Measurements from ENCODE around the gene OCRL.

The OCRL gene

DNA sequence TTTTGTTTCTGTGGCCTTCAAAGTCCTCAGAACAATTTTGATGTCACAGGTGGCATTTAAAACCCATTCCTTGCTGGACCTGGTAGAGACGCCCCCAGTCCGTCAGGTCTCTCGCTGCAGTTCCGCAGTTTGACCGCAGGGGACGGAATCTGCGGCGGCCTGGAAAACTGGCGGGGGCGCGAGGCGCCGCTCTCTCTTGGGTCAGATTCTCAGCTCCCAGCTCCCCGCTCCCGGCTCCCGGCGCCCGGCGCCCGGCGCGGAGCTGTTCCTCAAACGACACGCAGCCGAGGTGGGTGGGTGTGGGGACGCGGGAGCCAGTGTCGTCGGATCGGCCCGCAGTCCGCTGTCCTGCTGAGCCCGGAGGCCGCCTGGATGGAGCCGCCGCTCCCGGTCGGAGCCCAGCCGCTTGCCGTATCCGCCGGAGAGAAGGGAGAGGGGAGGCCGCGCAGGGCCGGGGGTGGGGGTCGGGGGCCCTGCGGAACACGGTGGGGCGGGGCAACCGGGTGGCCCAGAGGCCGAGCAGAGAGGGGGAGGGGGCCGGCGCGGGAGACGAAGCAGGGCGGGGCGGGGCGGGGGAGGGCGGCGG lies at the start of gene OCRL:
Gene OCRL, plus strand, starts transcription at position 192 of the 586 bp plus-strand sequence. Its CDS starts 181 bp downstream, at position 373.
- in situ Hi-C loops (cut with MboI; ENCODE audit: low sequenced_read_pairs) = no loop called here

DNA sequence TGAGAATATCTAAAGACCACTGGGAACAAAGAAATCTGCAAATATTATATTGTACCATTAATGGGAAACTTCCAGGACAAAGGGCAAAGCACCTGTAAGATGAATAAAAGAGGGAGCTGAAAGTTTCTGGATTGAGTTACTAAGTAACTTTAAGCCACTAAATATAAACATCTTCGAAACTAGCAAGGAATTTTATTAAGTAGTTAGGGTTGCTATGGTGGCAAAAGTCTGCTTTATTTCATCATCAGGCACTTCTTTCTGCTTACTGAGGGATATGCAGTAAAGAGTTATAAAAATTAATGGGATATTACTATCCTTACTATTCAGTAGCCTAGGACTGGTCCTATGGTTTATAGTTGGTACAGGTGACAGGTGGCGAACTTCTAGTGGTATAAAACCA lies 49.7 kb upstream of the OCRL start:
- in situ Hi-C loops (cut with MboI; ENCODE audit: low sequenced_read_pairs) = no loop called here

DNA sequence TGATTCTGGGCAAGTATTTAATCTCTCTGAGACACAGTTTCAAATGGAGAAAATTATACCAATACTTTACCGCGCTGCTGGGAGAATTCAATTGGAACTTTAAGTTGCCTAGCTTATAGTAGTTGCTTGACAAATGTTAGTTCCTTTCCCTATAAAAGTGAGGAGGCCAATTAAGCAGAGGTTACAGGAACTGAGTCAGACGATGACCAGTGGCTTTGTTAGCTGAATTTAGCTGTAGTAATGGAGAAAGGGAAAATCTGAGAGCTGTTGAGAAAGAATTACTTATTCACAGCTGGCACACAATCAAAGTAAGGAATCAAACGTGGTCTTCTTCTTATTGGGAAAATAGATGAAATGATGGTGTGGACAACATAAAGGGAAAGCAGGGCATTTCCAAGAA lies 46.4 kb upstream of the OCRL start:
- in situ Hi-C loops (cut with MboI; ENCODE audit: low sequenced_read_pairs) = no loop called here

DNA sequence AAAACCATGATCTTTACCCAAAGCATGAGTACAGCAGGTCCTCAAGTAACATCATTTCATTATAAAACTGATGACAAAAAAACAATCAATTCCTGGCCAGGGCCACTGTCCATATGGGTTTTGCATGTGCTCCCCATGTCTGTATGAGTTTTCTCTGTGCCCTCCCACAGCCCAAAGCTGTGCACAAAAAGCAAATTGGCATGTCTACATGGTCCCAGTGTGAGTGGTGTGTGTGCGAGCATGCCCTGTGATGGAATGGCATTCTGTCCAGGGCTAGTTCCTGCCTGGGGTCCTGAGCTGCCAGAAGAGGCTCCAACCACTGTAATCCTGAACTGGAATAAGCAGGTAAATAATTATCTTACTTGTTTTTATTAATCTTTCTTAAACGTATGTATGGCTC lies 45.2 kb upstream of the OCRL start:
- in situ Hi-C loops (cut with MboI; ENCODE audit: low sequenced_read_pairs) = no loop called here

DNA sequence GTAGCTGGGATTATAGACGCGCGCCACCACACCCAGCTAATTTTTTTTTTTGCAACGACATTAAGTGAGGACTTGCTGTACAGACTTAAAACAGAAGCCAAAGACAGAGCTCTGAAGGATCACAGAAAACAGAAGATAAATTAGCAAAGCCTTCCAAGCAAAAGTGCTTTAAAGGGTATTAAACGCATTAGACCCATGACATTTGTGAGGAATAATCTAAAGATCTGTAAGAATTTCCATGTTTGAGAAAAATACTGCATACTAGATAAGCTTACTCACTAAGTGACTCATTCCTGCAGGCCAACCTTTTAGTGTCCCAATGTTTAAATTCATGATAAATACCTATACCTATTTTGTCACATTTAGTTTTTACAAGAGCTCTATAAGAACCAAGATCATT lies 44.2 kb upstream of the OCRL start:
- in situ Hi-C loops (cut with MboI; ENCODE audit: low sequenced_read_pairs) = no loop called here

DNA sequence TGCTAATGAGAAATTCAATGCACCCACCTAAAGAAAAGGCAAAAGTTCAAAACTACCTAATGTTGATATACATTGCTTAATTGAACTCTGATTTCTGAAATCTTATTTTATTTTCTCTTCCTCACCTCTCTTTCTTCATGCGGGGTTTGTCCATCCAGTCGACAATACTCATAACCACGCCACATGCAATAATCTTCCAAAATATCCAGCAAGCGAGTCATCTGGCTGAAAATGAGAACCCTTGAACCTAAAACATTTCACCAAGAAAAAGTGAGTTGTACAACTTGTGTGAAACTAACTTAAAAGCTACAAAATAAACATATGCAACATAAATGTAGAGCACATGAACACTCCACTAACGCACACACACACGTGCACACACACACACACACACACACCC lies 43.4 kb upstream of the OCRL start:
- in situ Hi-C loops (cut with MboI; ENCODE audit: low sequenced_read_pairs) = no loop called here

DNA sequence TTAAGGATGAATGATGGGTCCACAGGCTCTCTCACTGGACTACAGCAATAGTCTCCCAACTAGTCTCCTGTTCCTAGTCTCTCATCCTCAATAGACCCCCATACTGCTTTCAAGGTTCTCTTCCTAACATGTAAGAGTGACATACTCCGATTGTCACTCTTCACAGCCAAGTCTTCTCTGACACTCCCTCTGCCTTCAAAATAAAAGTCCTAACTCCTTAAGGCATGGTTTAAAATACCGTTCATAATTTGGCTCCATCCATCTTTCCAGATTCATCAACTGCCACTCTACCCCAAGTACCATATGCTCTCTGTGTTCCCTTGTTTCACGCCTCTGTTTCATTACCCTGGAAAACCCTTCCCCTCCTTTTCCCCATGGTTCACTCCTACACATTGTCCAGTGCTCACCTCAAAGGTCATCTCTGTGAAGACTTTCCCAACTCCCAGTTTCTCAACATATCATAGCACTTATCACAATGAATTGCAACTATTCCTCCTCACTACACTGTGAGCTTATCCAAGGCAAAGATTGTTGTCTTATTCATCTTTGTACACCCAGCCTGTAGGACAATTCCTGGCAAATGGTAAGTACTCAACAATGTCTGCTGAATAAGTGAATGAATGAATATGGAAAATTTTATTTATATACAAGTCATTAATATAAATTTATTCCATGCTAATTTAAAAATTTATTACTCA lies 42.8 kb upstream of the OCRL start:
- in situ Hi-C loops (cut with MboI; ENCODE audit: low sequenced_read_pairs) = no loop called here

DNA sequence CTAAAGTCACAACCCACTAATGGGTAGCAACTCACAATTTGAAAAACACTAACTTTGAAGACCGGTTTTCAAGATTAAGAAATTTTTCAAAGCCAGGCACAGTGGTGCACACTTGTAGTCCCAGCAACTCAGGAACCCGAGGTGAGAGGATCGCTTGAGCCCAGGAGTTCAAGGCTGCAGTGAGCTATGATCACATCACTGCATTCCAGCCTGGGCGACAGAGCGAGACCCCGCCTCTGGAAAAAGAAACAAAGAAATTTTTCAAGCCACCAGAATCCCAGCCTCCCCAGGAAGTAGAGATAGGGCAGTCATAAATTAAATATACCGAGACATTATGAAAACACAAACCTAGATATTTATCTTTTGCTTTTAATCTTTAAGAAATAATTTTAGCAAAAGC lies 29.7 kb upstream of the OCRL start:
- in situ Hi-C loops (cut with MboI; ENCODE audit: low sequenced_read_pairs) = no loop called here

DNA sequence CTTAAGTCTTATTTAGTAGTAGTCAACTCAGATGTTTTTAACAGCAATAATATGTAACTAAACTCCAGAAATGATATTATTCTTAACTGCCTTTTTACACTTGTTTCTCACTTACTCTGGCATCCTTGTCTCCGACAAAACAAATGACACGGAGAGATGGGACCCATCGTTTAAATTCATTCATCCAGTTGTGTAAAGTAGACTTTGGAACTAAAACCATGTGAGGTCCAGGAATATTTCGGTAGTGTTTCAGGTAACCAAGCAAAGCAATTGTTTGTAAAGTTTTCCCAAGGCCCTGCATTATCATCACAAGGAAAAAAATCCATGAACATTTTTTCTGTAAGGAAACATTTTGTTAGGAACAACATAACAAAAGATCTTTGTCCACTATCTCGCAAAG lies 28.4 kb upstream of the OCRL start:
- in situ Hi-C loops (cut with MboI; ENCODE audit: low sequenced_read_pairs) = no loop called here

DNA sequence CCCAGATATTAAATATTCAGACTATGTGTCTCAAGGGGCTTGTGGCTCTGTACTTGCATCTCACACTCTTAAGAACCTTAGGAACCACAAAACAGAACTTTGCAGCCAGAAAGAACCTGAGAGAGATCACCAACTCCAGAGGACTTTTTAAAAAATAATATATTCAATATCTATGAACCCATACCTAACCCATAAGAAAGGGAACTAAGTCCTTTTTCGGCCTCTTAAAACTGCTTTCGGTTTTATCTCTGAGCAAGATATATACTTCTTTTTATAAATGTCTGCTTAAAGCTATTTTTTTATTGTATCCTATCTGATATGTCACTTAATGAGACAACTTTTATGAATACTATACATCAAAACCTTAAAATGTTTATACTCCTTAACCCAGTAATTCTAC lies 27.6 kb upstream of the OCRL start:
- in situ Hi-C loops (cut with MboI; ENCODE audit: low sequenced_read_pairs) = no loop called here

DNA sequence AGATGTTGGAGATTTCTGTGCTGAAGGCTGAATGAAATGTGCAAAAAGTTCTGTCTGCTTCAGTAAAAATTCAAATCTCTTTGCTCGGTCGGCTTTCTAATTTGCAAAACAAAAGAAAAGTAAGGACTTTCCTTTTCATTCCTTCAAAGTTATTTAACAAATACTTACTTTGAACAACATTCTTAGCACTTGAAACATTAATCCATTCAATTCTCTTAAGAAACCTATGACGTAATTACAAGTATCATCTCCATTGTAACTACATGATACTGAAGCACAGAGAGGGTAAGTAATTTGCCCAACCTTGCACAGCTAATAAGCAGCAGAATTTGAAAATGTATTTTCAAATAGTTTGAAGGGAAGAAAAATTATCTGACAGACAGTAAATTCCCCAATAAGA lies 23.7 kb upstream of the OCRL start:
- in situ Hi-C loops (cut with MboI; ENCODE audit: low sequenced_read_pairs) = no loop called here

DNA sequence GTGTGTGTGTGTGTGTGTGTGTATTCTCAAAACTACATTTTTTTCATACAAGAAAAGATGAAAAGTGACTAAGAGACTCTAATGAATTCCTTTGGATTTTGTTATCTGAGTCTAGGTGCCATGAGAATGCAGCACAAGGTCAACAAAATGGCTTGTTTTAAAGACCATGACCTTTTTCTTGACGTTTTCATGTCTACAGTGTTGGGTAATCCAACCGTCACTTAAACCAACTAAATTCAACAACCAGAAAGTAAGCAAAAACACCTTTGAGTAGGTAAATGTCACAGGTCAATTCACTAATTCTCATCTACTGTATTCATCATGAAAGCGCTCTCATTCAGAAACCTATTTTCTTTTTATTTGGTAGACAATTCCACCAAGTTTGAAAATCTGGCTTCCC lies 19.9 kb upstream of the OCRL start:
- in situ Hi-C loops (cut with MboI; ENCODE audit: low sequenced_read_pairs) = no loop called here

DNA sequence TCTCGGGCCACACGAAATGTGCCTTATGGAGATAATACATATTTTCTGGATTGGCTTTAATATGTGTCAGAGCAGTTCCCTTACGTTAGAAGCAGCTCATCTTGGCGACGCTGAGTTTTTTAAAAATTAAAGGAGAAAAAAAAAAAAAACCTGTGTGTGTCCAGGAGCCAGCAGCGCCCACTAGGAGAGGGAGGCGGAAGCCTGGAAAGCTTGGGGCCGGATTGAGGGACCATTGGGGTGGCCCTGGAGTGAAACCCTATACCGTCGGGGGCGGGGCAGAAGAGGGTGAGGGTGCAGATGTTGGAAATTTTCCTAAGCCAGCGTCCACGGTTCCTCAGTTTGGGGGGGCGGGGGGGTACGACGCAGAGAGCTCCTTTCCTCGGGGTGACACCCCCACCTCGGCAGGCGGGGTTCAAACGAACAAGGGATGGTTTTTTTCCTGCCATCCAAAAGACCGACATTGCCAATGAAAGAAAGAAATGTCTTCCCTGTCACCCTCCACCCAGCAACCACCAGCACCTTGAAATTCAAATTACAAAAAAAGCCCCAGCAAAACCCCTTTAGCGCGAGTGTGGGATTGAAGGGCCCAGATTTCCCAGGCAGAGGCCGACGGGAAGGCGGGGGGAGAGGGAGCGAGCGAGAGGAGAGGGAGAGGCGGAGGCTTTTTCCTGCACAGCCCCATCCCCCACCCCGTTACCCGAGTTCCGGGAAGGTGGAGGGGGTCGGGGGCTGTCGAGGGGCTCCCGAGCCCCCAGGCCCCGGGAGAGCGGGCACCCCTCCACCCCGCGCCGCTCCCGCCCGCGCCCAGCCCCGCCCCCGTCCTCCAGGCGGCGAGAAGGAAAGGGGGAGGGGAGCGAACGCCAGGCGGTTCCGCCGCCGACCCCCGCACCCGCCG lies 17.6 kb upstream of the OCRL start:
- in situ Hi-C loops (cut with MboI; ENCODE audit: low sequenced_read_pairs) = no loop called here

DNA sequence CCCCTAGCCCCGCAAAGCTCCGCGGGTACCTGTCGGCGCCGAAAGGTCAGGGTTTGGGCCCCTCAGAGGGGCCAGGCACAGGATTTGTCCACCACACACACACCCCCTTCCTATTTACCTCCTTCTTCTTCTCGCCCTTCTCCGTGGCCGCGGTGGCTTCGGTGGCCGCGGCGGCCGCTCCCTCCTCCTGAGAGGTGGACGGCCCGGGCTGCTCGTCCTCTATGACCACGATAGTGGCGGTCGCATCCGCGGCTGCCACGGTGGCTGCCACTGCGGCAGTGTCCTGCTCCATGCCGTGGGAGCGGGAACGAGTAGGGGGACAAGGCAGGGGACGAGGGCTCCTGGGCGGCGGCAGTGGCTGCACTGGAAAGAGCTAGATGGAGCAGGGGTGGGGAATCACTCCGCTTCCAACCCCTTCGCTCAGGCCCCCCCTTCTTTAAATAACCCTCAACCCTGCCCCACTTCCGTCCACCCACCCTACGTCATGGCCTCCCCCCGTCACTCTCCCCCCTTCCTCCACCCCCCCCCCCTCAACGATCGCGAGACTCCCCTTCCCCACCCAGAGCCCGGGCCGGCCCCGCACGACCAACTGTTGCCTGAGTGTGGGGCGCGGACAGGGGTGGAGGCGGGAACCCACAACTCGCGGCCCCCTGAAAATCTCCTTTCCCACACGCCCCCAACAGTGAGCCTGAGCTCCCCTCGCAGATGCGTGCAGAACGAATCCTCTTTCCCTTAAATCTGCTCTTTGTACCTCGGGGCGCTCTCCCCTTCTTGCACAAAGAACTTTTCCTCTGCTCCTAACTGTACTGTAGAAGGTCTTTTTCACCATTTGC lies 16.8 kb upstream of the OCRL start, which contains the start of gene SMARCA1:
Gene SMARCA1, minus strand, starts transcription at position 412 of the 833 bp plus-strand sequence. Its CDS starts 120 bp downstream, at position 292.
- in situ Hi-C loops (cut with MboI; ENCODE audit: low sequenced_read_pairs) = no loop called here

DNA sequence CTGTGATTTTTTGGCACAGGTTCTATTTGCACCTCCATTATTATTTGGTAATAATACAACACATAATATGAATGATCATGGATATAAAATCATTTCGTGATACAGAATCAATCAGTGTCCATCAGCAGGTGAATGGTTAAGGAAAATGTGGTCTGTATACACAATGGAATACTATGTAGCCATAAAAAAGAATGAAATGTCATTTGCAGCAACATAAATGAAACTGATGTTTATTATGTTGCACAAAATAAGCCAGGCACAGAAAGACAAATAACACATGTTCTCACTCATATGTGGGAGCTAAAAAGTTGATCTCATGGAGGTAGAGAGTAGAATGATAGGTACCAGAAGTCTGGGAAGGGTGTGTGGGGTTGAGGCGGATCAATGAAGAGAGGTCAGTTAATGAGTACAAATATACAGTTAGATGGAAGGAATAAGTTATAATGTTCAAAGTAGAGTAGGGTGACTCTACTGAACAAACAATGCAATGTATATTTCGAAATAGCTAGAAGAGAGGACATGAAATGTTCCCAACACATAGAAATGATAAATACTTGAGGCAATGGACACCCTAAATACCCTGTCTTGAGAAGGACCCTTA lies 15.7 kb upstream of the OCRL start:
- in situ Hi-C loops (cut with MboI; ENCODE audit: low sequenced_read_pairs) = no loop called here

DNA sequence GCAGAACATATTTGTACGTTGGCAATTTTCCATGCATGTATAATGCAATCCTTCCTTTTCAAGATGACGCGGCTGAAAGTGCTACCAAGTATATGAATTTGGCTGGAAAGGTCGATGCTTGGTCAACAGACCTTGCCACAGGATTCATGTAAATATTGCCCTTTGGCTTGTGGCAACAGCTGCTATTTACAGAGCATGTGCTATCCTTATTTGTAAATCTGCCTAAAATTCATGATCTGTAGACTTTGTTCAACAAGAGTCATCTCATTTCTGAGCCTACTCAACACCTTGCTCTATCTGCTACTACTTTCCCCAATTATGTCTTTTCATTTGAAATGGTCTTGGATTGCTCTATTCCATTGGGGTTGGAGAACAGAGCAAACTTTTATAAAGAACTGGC lies 14.9 kb upstream of the OCRL start:
- in situ Hi-C loops (cut with MboI; ENCODE audit: low sequenced_read_pairs) = no loop called here

DNA sequence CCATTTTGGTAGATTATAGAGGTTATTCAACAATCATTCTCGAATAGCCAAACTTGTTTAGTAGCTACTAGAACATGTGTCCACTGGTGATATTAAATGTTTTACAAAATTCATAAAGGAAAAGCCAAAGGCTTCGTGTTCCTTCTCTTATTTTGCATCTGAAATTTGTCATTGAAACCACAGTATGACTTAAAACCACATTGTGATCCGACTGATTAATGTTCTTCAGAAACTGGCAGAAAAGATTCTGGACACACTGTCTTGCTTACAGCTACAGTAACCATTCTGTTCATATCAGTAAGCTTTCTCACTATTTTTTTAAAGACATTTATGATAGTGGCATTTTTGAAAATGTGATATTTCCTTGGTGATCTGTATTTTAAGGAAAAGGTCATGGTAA lies 14.2 kb upstream of the OCRL start:
- in situ Hi-C loops (cut with MboI; ENCODE audit: low sequenced_read_pairs) = no loop called here

DNA sequence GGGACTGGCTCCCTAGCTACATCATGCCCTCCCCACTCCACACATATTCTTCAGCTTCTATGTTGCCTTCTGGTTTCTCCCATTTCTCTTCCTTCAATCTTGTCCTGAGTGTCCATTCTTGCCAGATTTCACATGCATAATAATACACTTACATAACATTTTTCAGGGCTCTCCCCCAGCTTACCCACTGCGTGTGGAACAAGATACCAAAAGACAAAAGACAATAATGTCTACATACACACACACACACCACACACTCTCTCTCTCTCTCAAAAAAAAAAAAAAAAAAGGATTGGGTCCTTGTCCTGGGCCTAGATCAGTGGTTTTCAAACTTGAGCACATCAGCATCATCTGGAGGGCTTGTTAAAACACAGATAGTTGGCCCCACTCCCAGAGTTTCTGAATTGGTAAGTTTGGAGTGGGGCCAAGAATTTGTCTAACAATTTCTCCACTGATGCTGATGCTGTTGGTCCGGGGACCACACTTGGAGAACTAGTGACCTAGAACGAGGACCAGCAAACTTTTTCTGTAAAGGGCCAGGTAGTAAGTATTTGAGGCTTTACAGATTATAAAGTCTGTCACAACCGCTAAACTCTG lies 10.3 kb upstream of the OCRL start:
- in situ Hi-C loops (cut with MboI; ENCODE audit: low sequenced_read_pairs) = no loop called here

DNA sequence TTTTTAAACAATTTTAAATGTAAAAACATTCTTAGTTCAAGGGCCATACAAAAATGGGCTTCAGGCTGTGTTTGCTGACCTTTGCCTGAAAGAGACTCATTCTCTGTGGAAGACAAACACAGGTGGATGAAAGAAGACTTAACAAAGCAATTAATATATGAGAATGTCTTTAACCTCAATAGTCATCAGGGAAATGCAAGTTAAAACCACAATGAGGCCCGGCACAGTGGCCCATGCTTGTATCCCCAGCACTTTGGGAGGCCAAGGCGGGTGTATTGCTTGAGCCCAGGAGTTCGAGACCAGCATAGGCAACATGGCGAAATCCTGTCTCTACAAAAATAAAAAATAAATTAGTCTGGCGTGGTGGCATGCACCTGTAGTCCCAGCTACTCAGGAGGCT lies 9.6 kb upstream of the OCRL start:
- in situ Hi-C loops (cut with MboI; ENCODE audit: low sequenced_read_pairs) = no loop called here

DNA sequence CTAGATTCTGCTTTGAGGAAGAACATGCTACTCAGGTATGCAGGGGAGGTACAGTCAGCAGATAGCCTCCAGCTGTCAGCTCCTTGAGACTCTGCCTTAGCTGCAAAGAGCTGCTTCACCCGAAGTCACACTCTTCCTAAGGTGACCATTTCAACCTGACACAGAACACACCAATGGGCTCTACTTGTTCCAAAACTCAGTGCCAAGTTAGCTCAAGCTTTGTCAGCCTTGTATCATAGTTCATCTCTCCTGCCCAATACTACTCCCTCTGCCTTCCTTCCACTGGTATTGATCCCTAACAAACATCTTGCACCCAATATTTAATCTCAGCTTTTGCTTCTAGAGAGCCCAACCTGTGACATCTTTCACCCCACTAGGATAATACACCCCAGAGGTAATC lies 8.9 kb upstream of the OCRL start:
- in situ Hi-C loops (cut with MboI; ENCODE audit: low sequenced_read_pairs) = no loop called here
